Astrocyte of the cerebellum (primary cell): ENCODE results near the gene PAM16.

Source experiments
- DNase-seq: peaks from one replicate; pipeline ENCODE4 v3.0.0-alpha.2; 2011; ENCODE audit warnings: low read depth
- H3K4me3 ChIP-seq: 2 replicates; pipeline ENCODE4 v1.5.1; 2011; ENCODE audit warnings: mild to moderate bottlenecking, low read depth, low read length, moderate library complexity
- CTCF ChIP-seq: IDR thresholded peaks from 2 replicates; pipeline ENCODE4 v1.5.1; 2012; ENCODE audit warnings: low read length, low read depth, moderate library complexity, mild to moderate bottlenecking; ENCODE audit errors: missing control alignments
- in situ Hi-C: cut with HindIII; loops from 2 replicates; pipeline ENCODE4 v1.10.0; 2017; ENCODE audit warnings: low sequenced_read_pairs

Gene PAM16

GRCh38 chr16:4378161-4378666 is 27.1 kb upstream of the PAM16 start:
- no peak for TF ChIP-seq CTCF
- no peak for DNase-seq
- H3K4me3 ChIP-seq, result no peak overlapping the region
- in situ Hi-C loops, result no loop called here

GRCh38 chr16:4377573-4378154 is 26.5 kb upstream of the PAM16 start:
- no peak for DNase-seq
- TF ChIP-seq CTCF, result peak; percentile 40
- in situ Hi-C loops, result no loop called here
- H3K4me3 ChIP-seq, result no peak overlapping the region

- no peak overlapping the region for H3K4me3 ChIP-seq
- DNase-seq, result no peak
- in situ Hi-C loops, result no loop called here
- TF ChIP-seq CTCF, result no peak
These were observed 25.9 kb upstream of the PAM16 start for GRCh38 chr16:4376893-4377572.

- H3K4me3 ChIP-seq, result peak overlapping the region; percentile 10
- no peak for TF ChIP-seq CTCF
- DNase-seq, result peak; percentile 71
- in situ Hi-C loops, result no loop called here
These were observed 25.2 kb upstream of the PAM16 start for GRCh38 chr16:4376126-4376892.

- in situ Hi-C loops, result no loop called here
- no peak for DNase-seq
- no peak overlapping the region for H3K4me3 ChIP-seq
- TF ChIP-seq CTCF, result no peak
These were observed 24.6 kb upstream of the PAM16 start for GRCh38 chr16:4375717-4376116.

GRCh38 chr16:4373909-4374742 is 23.0 kb upstream of the PAM16 start:
- TF ChIP-seq CTCF, result no peak
- peak; percentile 80 for DNase-seq
- H3K4me3 ChIP-seq, result peak overlapping the region; percentile 71
- in situ Hi-C loops, result no loop called here
